Glomerular endothelial cell (primary cell): ENCODE data around the gene POMGNT2. TPM values are rescaled to one million over a fixed set of nuclear protein-coding genes. Genes with fewer than 3 reads are reported as not detected.
"Not testable (repeated sequence)": the region's sequence is repeated elsewhere in the genome, so short reads cannot be mapped to it uniquely, and the experiment has no call there.

Experiments used
- DNase-seq: peaks from one replicate; pipeline ENCODE4 v3.0.0-alpha.2; 2011; ENCODE audit warnings: low read depth, low spot score; ENCODE audit errors: extremely low read depth
- total RNA-seq: library from RNA; depleted of rRNA; stranded (reverse); fragments of >200 nt; gene quantifications from 2 replicates; pipeline ENCODE4 v1.2.3, GENCODE V29; 2015

The POMGNT2 gene
- total RNA-seq, 1 donor from 2014 or later, result 15.3 TPM

- no peak for DNase-seq
Measured at GRCh38 chr3:43077261-43077660, 28.6 kb downstream of the POMGNT2 start.

GRCh38 chr3:43076857-43077256 lies 29.0 kb downstream of the POMGNT2 start:
- no peak for DNase-seq

- DNase-seq, result no peak
Measured at GRCh38 chr3:43075904-43076661, 29.8 kb downstream of the POMGNT2 start.

- no peak for DNase-seq
Measured at GRCh38 chr3:43074901-43075689, 30.8 kb downstream of the POMGNT2 start.

GRCh38 chr3:43074482-43074881 lies 31.4 kb downstream of the POMGNT2 start:
- DNase-seq, result no peak

GRCh38 chr3:43073836-43074220 lies 32.1 kb downstream of the POMGNT2 start:
- no peak for DNase-seq

- no peak for DNase-seq
Measured at GRCh38 chr3:43073116-43073835, 32.6 kb downstream of the POMGNT2 start.

GRCh38 chr3:43072361-43072760 lies 33.5 kb downstream of the POMGNT2 start:
- DNase-seq, result no peak

GRCh38 chr3:43071313-43071893 lies 34.5 kb downstream of the POMGNT2 start:
- DNase-seq, result no peak

- not testable (repeated sequence) for DNase-seq
Measured at GRCh38 chr3:43070670-43071069, 35.2 kb downstream of the POMGNT2 start.

- DNase-seq, result no peak
Measured at GRCh38 chr3:43063114-43063513, 42.8 kb downstream of the POMGNT2 start.

GRCh38 chr3:43062564-43063040 lies 43.3 kb downstream of the POMGNT2 start:
- no peak for DNase-seq

- DNase-seq, result no peak
Measured at GRCh38 chr3:43062040-43062563, 43.8 kb downstream of the POMGNT2 start.

- DNase-seq, result no peak
Measured at GRCh38 chr3:43061101-43061895, 44.6 kb downstream of the POMGNT2 start.

- no peak for DNase-seq
Measured at GRCh38 chr3:43059456-43059855, 46.4 kb downstream of the POMGNT2 start.

- no peak for DNase-seq
Measured at GRCh38 chr3:43055806-43056770, 49.8 kb downstream of the POMGNT2 start.

- DNase-seq, result no peak
Measured at GRCh38 chr3:43055393-43055792, 50.5 kb downstream of the POMGNT2 start.

- DNase-seq, result no peak
Measured at GRCh38 chr3:43054754-43055153, 51.1 kb downstream of the POMGNT2 start.

- no peak for DNase-seq
Measured at GRCh38 chr3:43053291-43053690, 52.6 kb downstream of the POMGNT2 start.
